Ascending aorta (tissue), 2 donors: ENCODE data around the gene FBXO21. TPM values are rescaled to one million over a fixed set of nuclear protein-coding genes. Genes with fewer than 3 reads are reported as not detected.

Experiments
- DNase-seq, 2 donors: peaks; one replicate each; pipeline ENCODE4 v3.0.0-alpha.2; 2019; ENCODE audit warnings: low spot score in 2 of 2
- H3K27ac ChIP-seq, 2 donors: fragments of 200-600 bp; sonication (generic); one replicate each; pipeline ENCODE4 v1.5.1; 2016 to 2017; ENCODE audit warnings: mild to moderate bottlenecking in 1 of 2
- H3K27me3 ChIP-seq: fragments of 200-600 bp; sonication (generic); one replicate; pipeline ENCODE4 v1.5.1; 2017
- H3K36me3 ChIP-seq, 2 donors: fragments of 200-600 bp; sonication (generic); one replicate each; pipeline ENCODE4 v1.5.1; 2016
- H3K4me1 ChIP-seq, 2 donors: fragments of 200-600 bp; sonication (generic); one replicate each; pipeline ENCODE4 v1.5.1; 2016 to 2017; ENCODE audit warnings: mild to moderate bottlenecking in 1 of 2
- H3K4me3 ChIP-seq, 2 donors: fragments of 200-600 bp; sonication (generic); one replicate each; pipeline ENCODE4 v1.5.1; 2016 to 2017; ENCODE audit warnings: mild to moderate bottlenecking in 1 of 2
- H3K9me3 ChIP-seq, 2 donors: fragments of 200-600 bp; sonication (generic); one replicate each; pipeline ENCODE4 v1.5.1; 2016
- CTCF ChIP-seq, 3 experiments: fragments of 200-600 bp in 2 of 3; fragments of 450-650 bp in 1 of 3; sonication (generic) in 2 of 3; IDR thresholded peaks; one replicate each; pipeline ENCODE4 v1.5.1; 2016 to 2019; ENCODE audit warnings: antibody characterized with exemption in 3 of 3, mild to moderate bottlenecking in 1 of 3, moderate library complexity in 1 of 3
- intact Hi-C: fragments of 100-400 bp; cut with DNase I; formaldehyde crosslinking; loops from one replicate; pipeline ENCODE4 v1.15.1; 2023
- total RNA-seq: library from RNA; depleted of rRNA; stranded (reverse); fragments of >200 nt; gene quantifications from one replicate; pipeline ENCODE4 v1.1.0, GENCODE V29; 2016

Gene FBXO21
- 35.9 TPM for total RNA-seq

- Histone ChIP-seq H3K27ac (peak within 1 kb of the TSS; percentile 78 to 81), H3K4me3 (peak within 1 kb of the TSS; percentile 88 to 91), H3K27me3 (no peaks in the 10 kb centered on the region), H3K36me3 (peaks cover 4 to 17% of the 10 kb centered on the region in 2 donors), H3K9me3 (no peaks in the 10 kb centered on the region), H3K4me1 (no peaks in the 10 kb centered on the region)
- intact Hi-C loops = no loop called here
- TF ChIP-seq CTCF (IDR thresholded peaks at IDR 0.05) = no peak
- DNase-seq = peak; percentile 66 to 95
Measured at GRCh38 chr12:117190210-117190781, at the start of gene FBXO21. Gene FBXO21 (minus strand): TSS chr12:117190470. CDS start chr12:117190456, 14 bp downstream.

- Histone ChIP-seq H3K4me3 (no peak overlapping the region), H3K27me3 (no peaks in the 10 kb centered on the region), H3K27ac (no peak overlapping the region), H3K9me3 (no peaks in the 10 kb centered on the region), H3K36me3 (no peaks in the 10 kb centered on the region), H3K4me1 (no peaks in the 10 kb centered on the region)
- intact Hi-C loops = no loop called here
- peak; percentile 12 to 46 (median 36) for TF ChIP-seq CTCF (IDR thresholded peaks at IDR 0.05)
- peak in 1 of 2 donors; percentile 72 for DNase-seq
Measured at GRCh38 chr12:117236456-117237001, 46.3 kb upstream of the FBXO21 start.

GRCh38 chr12:117235261-117235660, 45.0 kb upstream of the FBXO21 start:
- Histone ChIP-seq H3K27ac (no peak overlapping the region), H3K4me3 (no peak overlapping the region), H3K9me3 (no peaks in the 10 kb centered on the region), H3K36me3 (no peaks in the 10 kb centered on the region), H3K27me3 (no peaks in the 10 kb centered on the region), H3K4me1 (no peaks in the 10 kb centered on the region)
- DNase-seq = no peak
- intact Hi-C loops = no loop called here
- no peak for TF ChIP-seq CTCF (IDR thresholded peaks at IDR 0.05)

- Histone ChIP-seq H3K27ac (no peak overlapping the region), H3K36me3 (no peaks in the 10 kb centered on the region), H3K27me3 (no peaks in the 10 kb centered on the region), H3K9me3 (no peaks in the 10 kb centered on the region), H3K4me1 (no peaks in the 10 kb centered on the region), H3K4me3 (no peak overlapping the region)
- intact Hi-C loops = no loop called here
- DNase-seq = no peak
- no peak for TF ChIP-seq CTCF (IDR thresholded peaks at IDR 0.05)
Measured at GRCh38 chr12:117234441-117234840, 44.2 kb upstream of the FBXO21 start.

- DNase-seq = no peak
- Histone ChIP-seq H3K9me3 (no peaks in the 10 kb centered on the region), H3K27me3 (no peaks in the 10 kb centered on the region), H3K4me1 (no peaks in the 10 kb centered on the region), H3K4me3 (no peak overlapping the region), H3K27ac (no peak overlapping the region), H3K36me3 (no peaks in the 10 kb centered on the region)
- no peak for TF ChIP-seq CTCF (IDR thresholded peaks at IDR 0.05)
- intact Hi-C loops = no loop called here
Measured at GRCh38 chr12:117231750-117232149, 41.5 kb upstream of the FBXO21 start.
